ENCODE data around the gene SPATA25. TPM values are rescaled to one million over a fixed set of nuclear protein-coding genes. Genes with fewer than 3 reads are reported as not detected.

SPATA25 gene
- total and polyA plus RNA-seq, 8 donors: 0.50 to 15.5 (median 4.2) TPM; not detected in 3

DNA sequence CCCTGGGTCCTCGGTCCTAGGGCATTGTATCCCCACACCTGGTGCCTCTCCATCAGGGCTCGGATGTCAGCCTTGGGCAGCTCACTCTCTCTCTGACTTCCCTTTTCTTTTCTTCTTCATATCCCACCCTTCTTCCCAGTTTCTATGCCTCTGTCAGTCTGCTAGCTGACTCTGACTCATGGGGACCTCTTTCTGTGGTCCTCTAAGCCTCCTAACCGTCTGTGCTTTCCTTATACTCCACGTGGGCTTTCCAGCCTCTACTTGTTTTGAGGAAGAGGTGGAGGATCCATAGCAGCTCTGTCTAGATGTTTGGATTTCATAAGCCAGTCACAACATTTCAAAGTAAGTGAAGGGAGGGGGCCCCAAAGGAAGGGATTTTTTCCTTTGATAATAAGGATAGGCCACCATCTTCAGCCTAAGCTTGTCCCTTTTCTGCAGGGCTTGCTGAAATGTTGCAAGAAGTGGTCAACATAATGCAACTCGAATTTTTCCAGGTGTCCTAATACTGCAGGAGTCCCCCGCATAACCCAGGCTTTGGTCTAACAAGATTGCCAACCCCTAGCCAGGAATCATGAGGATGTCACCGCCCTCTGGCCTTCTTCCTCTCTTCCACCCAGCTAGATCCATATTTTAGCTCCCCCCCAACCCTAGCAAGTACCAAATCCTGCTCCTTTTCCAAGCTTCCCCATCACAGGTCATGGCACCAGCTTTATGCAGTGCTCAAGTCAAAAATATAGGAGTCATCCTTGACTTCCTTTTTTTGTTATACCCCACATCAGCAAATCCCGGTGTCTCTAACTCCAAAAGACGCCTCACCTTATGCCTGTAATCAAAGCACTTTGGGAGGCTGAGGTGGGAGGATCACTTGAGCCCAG lies 33.3 kb upstream of the SPATA25 start:
- Histone ChIP-seq H3K4me3 (no peak overlapping the region), H3K36me3 (no peaks in the 10 kb centered on the region), H3K27ac (peak overlapping the region; percentile 48 to 83 (median 52)), H3K4me1 (peaks cover 28 to 65% (median 53%) of the 10 kb centered on the region in 4 donors), H3K27me3 (no peaks in the 10 kb centered on the region), H3K9me3 (no peaks in the 10 kb centered on the region)
- WGBS, 5 donors: 65 to 76% (median 73%) methylated on average over 9 of the region's 9 CpGs
- TF ChIP-seq EP300 (IDR thresholded peaks at IDR 0.05) (no peak), POLR2A (IDR thresholded peaks at IDR 0.05) (no peak), POLR2AphosphoS5 (IDR thresholded peaks at IDR 0.05) (no peak)
- TF ChIP-seq, protein P1, sequence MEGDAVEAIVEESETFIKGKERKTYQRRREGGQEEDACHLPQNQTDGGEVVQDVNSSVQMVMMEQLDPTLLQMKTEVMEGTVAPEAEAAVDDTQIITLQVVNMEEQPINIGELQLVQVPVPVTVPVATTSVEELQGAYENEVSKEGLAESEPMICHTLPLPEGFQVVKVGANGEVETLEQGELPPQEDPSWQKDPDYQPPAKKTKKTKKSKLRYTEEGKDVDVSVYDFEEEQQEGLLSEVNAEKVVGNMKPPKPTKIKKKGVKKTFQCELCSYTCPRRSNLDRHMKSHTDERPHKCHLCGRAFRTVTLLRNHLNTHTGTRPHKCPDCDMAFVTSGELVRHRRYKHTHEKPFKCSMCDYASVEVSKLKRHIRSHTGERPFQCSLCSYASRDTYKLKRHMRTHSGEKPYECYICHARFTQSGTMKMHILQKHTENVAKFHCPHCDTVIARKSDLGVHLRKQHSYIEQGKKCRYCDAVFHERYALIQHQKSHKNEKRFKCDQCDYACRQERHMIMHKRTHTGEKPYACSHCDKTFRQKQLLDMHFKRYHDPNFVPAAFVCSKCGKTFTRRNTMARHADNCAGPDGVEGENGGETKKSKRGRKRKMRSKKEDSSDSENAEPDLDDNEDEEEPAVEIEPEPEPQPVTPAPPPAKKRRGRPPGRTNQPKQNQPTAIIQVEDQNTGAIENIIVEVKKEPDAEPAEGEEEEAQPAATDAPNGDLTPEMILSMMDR (IDR thresholded peaks at IDR 0.05): no peak
- intact Hi-C loops (cut with DNase I; ENCODE audit: low total_unique reads): no loop called here
- no peak for DNase-seq

DNA sequence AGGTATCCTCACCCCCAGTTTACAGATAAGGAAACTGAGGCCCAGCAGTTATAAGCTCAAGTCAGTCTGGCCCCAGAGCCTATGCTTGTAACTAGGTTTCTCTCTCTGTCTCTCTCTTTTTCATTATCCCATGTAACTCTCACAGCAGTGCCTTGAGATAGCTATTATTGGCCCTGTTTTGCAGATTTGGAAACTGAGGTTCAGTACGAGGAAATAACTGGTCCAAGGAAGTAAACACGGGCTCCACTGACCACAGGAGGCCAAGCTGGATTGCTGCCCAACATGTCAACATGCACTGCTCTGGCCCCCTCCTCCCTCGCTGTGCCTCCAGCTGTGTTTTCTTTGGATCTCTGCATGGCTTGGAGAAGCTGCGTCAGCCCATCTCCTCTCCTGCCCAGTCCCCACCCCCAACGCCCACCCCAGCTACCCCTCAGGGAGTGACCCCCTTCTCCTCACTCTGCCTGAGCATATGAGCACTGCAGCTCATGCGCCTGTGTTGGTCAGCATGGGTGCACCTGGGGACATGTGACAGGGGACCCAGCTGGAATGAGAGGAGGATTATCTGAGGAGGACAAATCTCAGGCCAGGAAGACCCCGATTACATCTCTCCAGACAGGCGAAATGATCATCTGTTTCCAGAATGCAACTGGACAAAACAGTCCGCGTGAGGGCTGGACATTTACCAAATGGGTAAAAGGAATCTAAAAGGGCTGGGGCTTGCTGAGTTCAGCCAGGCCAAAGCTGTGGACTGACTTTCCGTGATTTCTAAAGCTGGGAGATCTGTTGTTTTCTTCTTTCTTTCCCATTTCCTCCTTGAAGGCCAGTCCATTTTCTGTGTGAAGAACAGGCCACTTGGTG lies 32.3 kb upstream of the SPATA25 start:
- Histone ChIP-seq H3K27ac (peak overlapping the region; percentile 48 to 83 (median 52)), H3K4me1 (peaks cover 28 to 64% (median 49%) of the 10 kb centered on the region in 4 donors), H3K9me3 (no peaks in the 10 kb centered on the region), H3K27me3 (no peaks in the 10 kb centered on the region), H3K4me3 (no peak overlapping the region), H3K36me3 (no peaks in the 10 kb centered on the region)
- DNase-seq: peak; percentile 85 to 88
- no peak for TF ChIP-seq POLR2A (IDR thresholded peaks at IDR 0.05)
- peak in 1 of 3 donors; percentile 46 for TF ChIP-seq POLR2AphosphoS5 (IDR thresholded peaks at IDR 0.05)
- intact Hi-C loops (cut with DNase I; ENCODE audit: low total_unique reads): no loop called here
- WGBS, 5 donors: 19 to 39% (median 20%) methylated on average over 10 to 11 of the region's 11 CpGs

DNA sequence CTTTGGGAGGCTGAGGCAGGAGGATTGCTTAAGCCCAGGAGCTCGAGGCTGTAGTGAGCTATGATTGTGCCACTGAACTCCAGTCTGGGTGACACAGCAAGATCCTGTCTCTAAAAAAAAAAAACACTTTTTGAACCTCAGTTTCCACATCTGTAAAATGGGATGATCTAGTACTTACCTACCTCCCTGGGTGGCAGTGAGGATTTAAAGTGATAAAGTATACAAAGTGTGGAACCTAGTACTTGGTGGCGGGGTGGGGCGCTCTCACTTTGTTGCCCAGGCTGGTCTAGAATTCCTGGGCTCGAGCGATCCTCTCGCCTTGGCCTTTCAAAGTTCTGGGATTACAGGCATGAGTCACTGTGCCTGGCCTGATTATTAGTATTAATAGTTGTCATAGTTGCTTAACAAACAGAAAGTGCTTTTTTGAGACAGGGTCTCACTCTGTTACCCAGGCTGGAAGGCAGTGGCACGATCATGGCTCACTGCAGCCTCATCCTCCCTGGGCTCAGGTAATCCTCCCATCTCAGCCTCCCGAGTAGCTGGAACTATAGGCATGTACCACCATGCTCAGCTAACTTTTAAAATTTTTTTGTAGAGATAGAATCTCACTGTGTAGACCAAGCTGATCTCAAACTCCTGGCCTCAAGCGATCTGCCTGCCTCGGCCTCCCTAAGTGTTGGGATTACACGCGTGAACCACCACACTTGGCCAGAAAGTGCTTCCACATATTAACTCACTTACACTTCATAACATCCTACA lies 31.5 kb upstream of the SPATA25 start:
- H3K27me3 ChIP-seq: no peaks in the 10 kb centered on the region
- H3K4me1 ChIP-seq: peaks cover 22 to 63% (median 42%) of the 10 kb centered on the region in 4 donors
- no peaks in the 10 kb centered on the region for H3K36me3 ChIP-seq
- H3K4me3 ChIP-seq: no peak overlapping the region
- H3K27ac ChIP-seq: peak overlapping the region; percentile 33 to 83 (median 52)
- TF ChIP-seq POLR2A (IDR thresholded peaks at IDR 0.05) (no peak), POLR2AphosphoS5 (IDR thresholded peaks at IDR 0.05) (no peak), EP300 (IDR thresholded peaks at IDR 0.05) (no peak)
- TF ChIP-seq, protein P1 (IDR thresholded peaks at IDR 0.05): no peak
- intact Hi-C loops (cut with DNase I; ENCODE audit: low total_unique reads): no loop called here
- DNase-seq: no peak
- no peaks in the 10 kb centered on the region for H3K9me3 ChIP-seq
- 76 to 84% (median 83%) methylated on average over 12 of the region's 12 CpGs for WGBS, 5 donors

DNA sequence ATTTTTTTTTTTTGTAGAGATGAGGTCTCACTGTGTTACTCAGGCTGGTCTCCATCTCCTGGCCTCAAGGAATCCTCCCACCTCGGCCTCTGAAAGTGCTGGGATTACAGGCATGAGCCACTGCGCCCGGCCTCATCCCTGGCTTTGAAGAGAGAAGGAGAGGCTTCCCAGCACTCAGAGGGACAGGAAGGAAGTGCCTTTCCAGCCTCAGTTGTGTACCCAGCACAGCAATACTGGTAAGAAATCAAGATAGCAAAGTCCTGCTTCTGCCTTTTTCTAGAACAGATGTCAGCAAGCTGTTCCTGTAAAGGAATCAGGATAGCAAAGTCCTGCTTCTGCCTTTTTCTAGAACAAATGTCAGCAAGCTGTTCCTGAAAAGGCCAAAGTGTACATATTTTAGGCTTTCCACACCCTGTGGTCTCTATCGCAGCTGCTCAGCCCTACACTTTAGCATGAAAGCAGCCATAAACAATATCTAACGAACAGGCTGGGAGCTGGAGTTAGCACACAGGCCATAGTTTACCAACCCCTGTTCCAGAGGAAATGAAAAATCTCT lies 30.8 kb upstream of the SPATA25 start:
- intact Hi-C loops (cut with DNase I; ENCODE audit: low total_unique reads): no loop called here
- WGBS, 5 donors: 49 to 74% (median 60%) methylated on average over 5 of the region's 5 CpGs
- H3K4me1 ChIP-seq: peaks cover 19 to 65% (median 37%) of the 10 kb centered on the region in 4 donors

More for the DNA sequence above, 30.8 kb upstream of the SPATA25 start:
- Histone ChIP-seq H3K27ac (peak overlapping the region; percentile 29 to 83 (median 52)), H3K4me3 (no peak overlapping the region), H3K27me3 (no peaks in the 10 kb centered on the region), H3K9me3 (no peaks in the 10 kb centered on the region), H3K36me3 (no peaks in the 10 kb centered on the region)
- peak in 1 of 2 donors; percentile 67 for DNase-seq
- TF ChIP-seq POLR2AphosphoS5 (IDR thresholded peaks at IDR 0.05) (peak in 1 of 3 donors; percentile 3), EP300 (IDR thresholded peaks at IDR 0.05) (no peak)
